ENCODE data around the gene PKNOX2. TPM values are rescaled to one million over a fixed set of nuclear protein-coding genes. Genes with fewer than 3 reads are reported as not detected.

PKNOX2 gene
- total RNA-seq, 1 experiment from 2014 or later: not detected

GRCh38 chr11:125140233-125140632 is 24.3 kb upstream of the PKNOX2 start:
- BruUV-seq (replicated peaks): no TSS peak
- Mint-ChIP-seq H3K36me3 (ENCODE audit: insufficient read depth, unreplicated experiment) (peaks cover 5% of the 10 kb centered on the region), H3K27me3 (ENCODE audit: unreplicated experiment) (peaks cover 61% of the 10 kb centered on the region), H3K4me1 (ENCODE audit: low read depth, unreplicated experiment) (peaks cover 9% of the 10 kb centered on the region), H3K27ac (ENCODE audit: unreplicated experiment) (no peak overlapping the region), H3K9me3 (ENCODE audit: low read depth, unreplicated experiment) (no peaks in the 10 kb centered on the region), H3K4me3 (ENCODE audit: low read depth, unreplicated experiment) (no peak overlapping the region)
- TF ChIP-seq CTCF (IDR thresholded peaks at IDR 0.05; ENCODE audit: unreplicated experiment): no peak
- no peak for DNase-seq
- intact Hi-C loops (cut with micrococcal nuclease; ENCODE audit: unreplicated experiment): loop anchor here (2.0 kb wide), 1 partner anchor 169 kb away; no protein-coding TSS in a partner anchor
- CTCF ChIA-PET: interaction anchor here (1.0 kb wide), 1 partner anchor 169 kb away, joined by 3 read pairs; no protein-coding TSS in a partner anchor

- DNase-seq: no peak
- peaks cover 9% of the 10 kb centered on the region for H3K4me1 Mint-ChIP-seq (ENCODE audit: low read depth, unreplicated experiment)
Observed at GRCh38 chr11:125141178-125141577, 23.4 kb upstream of the PKNOX2 start.

GRCh38 chr11:125141686-125142535 is 22.6 kb upstream of the PKNOX2 start:
- no peak overlapping the region for H3K27ac Mint-ChIP-seq (ENCODE audit: unreplicated experiment)
- peaks cover 5% of the 10 kb centered on the region for H3K36me3 Mint-ChIP-seq (ENCODE audit: insufficient read depth, unreplicated experiment)
- no TSS peak for BruUV-seq (replicated peaks)
- H3K27me3 Mint-ChIP-seq (ENCODE audit: unreplicated experiment): peaks cover 54% of the 10 kb centered on the region
- no peak overlapping the region for H3K4me3 Mint-ChIP-seq (ENCODE audit: low read depth, unreplicated experiment)
- H3K4me1 Mint-ChIP-seq (ENCODE audit: low read depth, unreplicated experiment): peaks cover 9% of the 10 kb centered on the region
- TF ChIP-seq CTCF (IDR thresholded peaks at IDR 0.05; ENCODE audit: unreplicated experiment): peak; percentile 85
- CTCF ChIA-PET: interaction anchor here (0.5 to 1.5 kb wide), 6 partner anchors 17 to 204 kb away, joined by 3 to 8 read pairs (median 4); partner anchors contain the start of gene PKNOX2
- DNase-seq: peak; percentile 64
- intact Hi-C loops (cut with micrococcal nuclease; ENCODE audit: unreplicated experiment): loop anchor here (1.0 to 2.0 kb wide), 3 partner anchors 51 to 180 kb away; no protein-coding TSS in a partner anchor
- H3K9me3 Mint-ChIP-seq (ENCODE audit: low read depth, unreplicated experiment): no peaks in the 10 kb centered on the region

More at GRCh38 chr11:125141178-125141577, 23.4 kb upstream of the PKNOX2 start:
- no peak overlapping the region for H3K27ac Mint-ChIP-seq (ENCODE audit: unreplicated experiment)
- CTCF ChIA-PET: interaction anchor here (1.0 to 1.5 kb wide), 3 partner anchors 50 to 188 kb away, joined by 3 to 8 read pairs (median 3); no protein-coding TSS in a partner anchor
- peaks cover 5% of the 10 kb centered on the region for H3K36me3 Mint-ChIP-seq (ENCODE audit: insufficient read depth, unreplicated experiment)
- TF ChIP-seq CTCF (IDR thresholded peaks at IDR 0.05; ENCODE audit: unreplicated experiment): no peak
- no TSS peak for BruUV-seq (replicated peaks)
- peaks cover 52% of the 10 kb centered on the region for H3K27me3 Mint-ChIP-seq (ENCODE audit: unreplicated experiment)
- intact Hi-C loops (cut with micrococcal nuclease; ENCODE audit: unreplicated experiment): loop anchor here (1.0 to 2.0 kb wide), 3 partner anchors 50 to 179 kb away; no protein-coding TSS in a partner anchor
- H3K9me3 Mint-ChIP-seq (ENCODE audit: low read depth, unreplicated experiment): no peaks in the 10 kb centered on the region
- no peak overlapping the region for H3K4me3 Mint-ChIP-seq (ENCODE audit: low read depth, unreplicated experiment)

GRCh38 chr11:125146232-125146631 is 18.3 kb upstream of the PKNOX2 start:
- Mint-ChIP-seq H3K4me3 (ENCODE audit: low read depth, unreplicated experiment) (no peak overlapping the region), H3K36me3 (ENCODE audit: insufficient read depth, unreplicated experiment) (peaks cover 5% of the 10 kb centered on the region), H3K27me3 (ENCODE audit: unreplicated experiment) (peaks cover 55% of the 10 kb centered on the region), H3K4me1 (ENCODE audit: low read depth, unreplicated experiment) (peaks cover 9% of the 10 kb centered on the region), H3K27ac (ENCODE audit: unreplicated experiment) (no peak overlapping the region), H3K9me3 (ENCODE audit: low read depth, unreplicated experiment) (no peaks in the 10 kb centered on the region)
- no TSS peak for BruUV-seq (replicated peaks)
- no peak for DNase-seq
- no peak for TF ChIP-seq CTCF (IDR thresholded peaks at IDR 0.05; ENCODE audit: unreplicated experiment)
- CTCF ChIA-PET: interaction anchor here (0.6 kb wide), 1 partner anchor 186 kb away, joined by 4 read pairs; no protein-coding TSS in a partner anchor
- intact Hi-C loops (cut with micrococcal nuclease; ENCODE audit: unreplicated experiment): no loop called here
